ENCODE results near the gene AFAP1L2.

The AFAP1L2 gene, protein sequence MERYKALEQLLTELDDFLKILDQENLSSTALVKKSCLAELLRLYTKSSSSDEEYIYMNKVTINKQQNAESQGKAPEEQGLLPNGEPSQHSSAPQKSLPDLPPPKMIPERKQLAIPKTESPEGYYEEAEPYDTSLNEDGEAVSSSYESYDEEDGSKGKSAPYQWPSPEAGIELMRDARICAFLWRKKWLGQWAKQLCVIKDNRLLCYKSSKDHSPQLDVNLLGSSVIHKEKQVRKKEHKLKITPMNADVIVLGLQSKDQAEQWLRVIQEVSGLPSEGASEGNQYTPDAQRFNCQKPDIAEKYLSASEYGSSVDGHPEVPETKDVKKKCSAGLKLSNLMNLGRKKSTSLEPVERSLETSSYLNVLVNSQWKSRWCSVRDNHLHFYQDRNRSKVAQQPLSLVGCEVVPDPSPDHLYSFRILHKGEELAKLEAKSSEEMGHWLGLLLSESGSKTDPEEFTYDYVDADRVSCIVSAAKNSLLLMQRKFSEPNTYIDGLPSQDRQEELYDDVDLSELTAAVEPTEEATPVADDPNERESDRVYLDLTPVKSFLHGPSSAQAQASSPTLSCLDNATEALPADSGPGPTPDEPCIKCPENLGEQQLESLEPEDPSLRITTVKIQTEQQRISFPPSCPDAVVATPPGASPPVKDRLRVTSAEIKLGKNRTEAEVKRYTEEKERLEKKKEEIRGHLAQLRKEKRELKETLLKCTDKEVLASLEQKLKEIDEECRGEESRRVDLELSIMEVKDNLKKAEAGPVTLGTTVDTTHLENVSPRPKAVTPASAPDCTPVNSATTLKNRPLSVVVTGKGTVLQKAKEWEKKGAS

GRCh38 chr10:114404171-114405010 is at the start of gene AFAP1L2:
AFAP1L2 (minus strand) TSS chr10:114404502; CDS start chr10:114404455, 47 bp downstream.
- DNase-seq (ENCODE audit: low spot score): no peak

DNA sequence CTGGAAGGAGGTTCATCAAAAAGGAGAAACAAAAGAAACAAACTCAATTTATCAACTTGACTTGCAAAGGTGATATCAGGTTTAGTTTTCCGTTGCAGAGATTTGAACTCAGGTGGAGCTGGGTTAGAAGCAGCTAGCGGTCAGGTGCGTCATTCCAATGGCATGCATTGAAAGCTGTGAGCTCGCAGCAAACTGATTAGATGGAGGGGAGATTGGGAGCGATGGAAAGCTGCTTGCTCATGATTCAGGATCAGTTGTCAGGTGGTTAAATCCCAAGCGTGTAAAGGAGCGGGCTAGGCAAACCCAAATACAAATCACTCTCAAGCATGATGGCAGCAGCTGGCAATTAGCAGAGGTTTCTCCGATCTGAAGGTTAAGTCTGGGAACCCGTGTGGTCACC is 49.3 kb upstream of the AFAP1L2 start:
- DNase-seq (ENCODE audit: low spot score): no peak

- DNase-seq (ENCODE audit: low spot score): no peak
Measured at GRCh38 chr10:114448897-114449296, 44.6 kb upstream of the AFAP1L2 start.

- no peak for DNase-seq (ENCODE audit: low spot score)
Measured at GRCh38 chr10:114445332-114445731, 41.0 kb upstream of the AFAP1L2 start.

DNA sequence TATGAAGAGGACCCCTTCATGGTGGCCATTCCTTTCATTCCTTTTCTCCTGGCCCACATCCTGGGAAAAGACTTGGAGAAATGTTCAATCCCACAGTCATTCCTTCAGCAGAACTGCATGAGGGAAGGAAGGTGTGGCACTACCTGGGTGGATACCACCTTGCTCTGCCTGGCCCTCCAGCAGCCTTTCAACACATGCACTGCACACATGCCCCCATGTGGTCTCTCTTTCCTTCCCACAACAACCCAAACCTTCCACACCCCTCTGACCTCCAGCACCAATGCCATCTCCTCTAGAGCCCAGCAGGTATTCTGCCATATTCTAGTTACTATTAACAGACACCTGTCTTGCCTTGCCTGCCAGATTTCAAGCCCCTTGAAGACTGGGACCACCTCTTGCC is 40.5 kb upstream of the AFAP1L2 start:
- DNase-seq (ENCODE audit: low spot score): no peak

- DNase-seq (ENCODE audit: low spot score): no peak
Measured at GRCh38 chr10:114442091-114442630, 37.9 kb upstream of the AFAP1L2 start.

GRCh38 chr10:114441107-114441506 is 36.8 kb upstream of the AFAP1L2 start:
- no peak for DNase-seq (ENCODE audit: low spot score)

DNA sequence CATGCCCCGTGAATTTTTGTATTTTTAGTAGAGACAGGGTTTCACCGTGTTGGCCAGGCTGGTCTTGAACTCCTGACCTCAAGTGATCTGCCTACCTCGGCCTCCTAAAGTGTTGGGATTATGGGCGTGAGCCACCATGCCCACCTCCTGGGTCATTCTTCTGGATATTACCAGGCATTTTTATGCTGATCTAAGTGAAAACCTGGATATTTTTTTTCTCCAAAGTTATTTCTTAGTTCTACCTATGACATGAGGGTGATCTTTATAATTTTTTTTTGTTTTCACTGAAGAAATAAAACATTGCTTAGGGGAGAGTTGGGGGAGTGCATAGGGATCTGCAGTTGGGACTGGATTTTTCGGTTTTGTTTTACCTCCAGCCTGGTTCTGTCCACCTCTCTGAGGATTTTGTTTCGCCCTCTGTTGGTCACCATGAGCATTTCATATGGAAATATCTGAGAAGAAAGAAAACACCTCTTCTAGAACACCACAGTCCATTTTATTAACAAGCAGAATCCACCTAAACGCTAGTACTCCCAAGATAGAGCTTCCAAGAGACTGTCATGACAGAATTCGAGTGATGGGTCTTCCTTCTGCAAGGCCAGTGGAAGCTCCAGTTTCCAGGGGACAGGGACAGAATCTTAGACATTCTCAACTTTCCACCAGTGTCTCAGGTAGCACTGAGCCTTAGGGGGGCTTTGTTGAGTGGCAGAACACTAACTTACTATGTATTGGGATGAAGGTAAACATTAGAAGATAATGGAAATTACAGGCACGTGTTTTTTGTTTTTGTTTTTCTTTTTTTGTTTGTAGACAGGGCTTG is 33.4 kb upstream of the AFAP1L2 start:
- no peak for DNase-seq (ENCODE audit: low spot score)

- no peak for DNase-seq (ENCODE audit: low spot score)
Measured at GRCh38 chr10:114436941-114437340, 32.6 kb upstream of the AFAP1L2 start.

DNA sequence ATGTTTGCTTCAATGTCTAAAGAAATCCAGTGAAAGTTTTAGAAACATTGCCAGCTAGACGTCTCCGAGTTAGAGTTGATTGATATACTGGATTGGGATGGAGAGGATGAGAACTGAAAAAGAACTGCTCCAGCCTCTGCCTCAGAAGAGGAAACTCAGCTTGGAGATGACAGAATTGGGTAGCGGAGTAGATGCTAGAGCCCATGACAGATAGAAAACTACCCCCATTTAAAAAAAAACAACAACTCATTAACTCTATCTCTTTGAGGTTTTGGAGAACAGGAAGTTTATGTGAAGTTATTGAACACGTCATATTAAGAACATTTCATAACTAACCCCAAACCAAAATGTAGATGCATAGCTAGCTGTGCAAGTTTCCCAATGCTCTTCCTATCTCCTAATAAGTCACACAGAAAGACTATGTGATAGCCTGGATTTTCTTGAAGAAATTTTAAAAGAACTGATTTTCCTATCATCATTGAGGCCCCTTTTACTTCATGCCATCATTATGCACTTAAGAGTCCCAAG is 28.3 kb upstream of the AFAP1L2 start:
- DNase-seq (ENCODE audit: low spot score): no peak

DNA sequence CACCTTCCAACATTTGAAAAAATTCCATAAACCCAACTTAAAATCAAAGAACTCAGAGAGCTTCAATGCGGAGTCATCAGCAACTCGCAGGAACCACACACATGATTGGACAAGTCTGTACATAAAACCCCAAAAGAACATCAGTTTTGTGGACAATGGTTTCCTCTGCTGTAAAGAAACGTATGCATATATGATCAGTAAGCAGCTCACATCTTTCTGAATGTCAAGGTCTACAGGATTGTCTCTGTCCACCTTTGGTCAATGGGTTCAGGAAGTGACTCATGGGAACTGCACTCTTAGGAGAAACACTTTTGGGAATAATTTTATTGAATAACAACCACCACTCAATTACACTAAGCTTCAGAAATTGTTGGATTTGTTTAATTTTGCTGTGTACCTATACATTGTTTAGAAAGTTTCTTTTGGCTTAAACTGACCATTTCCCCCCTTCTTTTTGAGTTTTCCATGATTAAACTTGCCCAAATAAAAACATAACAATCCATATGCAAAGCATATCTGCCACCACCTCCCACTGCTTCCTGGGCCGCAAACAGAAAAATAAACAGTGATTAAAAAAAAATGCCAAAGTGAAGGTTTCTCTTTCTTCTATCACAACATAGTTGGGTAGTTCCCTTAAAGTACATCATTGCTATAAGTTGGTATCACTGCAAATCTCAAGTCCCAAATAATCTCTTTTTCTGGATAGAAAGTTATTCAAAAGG is 27.3 kb upstream of the AFAP1L2 start:
- no peak for DNase-seq (ENCODE audit: low spot score)

- no peak for DNase-seq (ENCODE audit: low spot score)
Measured at GRCh38 chr10:114430688-114431413, 26.5 kb upstream of the AFAP1L2 start.

GRCh38 chr10:114429581-114430335 is 25.5 kb upstream of the AFAP1L2 start:
- DNase-seq (ENCODE audit: low spot score): no peak

DNA sequence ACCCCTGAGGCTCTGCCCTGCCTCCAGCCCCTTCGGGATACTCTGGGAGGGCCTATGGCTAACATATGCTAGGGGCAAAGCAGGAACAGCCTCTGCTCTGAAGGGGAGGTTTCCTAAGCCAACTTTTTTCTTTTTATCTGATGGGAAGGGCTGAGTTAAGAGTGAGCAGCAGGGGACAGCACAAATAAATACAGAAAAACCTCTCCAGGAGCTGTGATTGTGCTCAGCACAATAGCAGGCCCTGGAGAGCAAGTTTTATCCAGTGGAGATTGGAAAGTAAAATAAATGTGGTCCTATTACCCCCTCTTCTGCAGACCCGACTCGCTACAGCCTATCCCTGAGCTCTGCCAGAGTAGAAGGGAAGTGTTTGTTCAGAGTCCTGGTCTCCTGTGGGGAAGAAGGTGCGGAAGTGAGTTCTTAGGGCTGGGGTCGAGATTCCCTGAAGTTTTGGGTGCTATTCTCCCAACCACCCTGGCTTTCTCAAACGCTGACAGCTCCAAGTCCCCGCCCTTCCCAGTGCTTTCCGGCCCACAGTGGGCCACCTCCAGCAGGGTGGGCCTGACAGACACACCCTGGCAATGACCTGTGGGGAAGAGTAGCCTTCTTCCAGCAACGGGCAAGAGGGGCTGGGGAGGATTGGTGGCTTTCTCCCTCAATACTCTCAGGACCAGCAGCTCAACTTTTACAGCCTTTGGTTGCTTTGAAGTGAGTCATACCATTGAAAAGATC is 23.0 kb upstream of the AFAP1L2 start:
- DNase-seq (ENCODE audit: low spot score): no peak

DNA sequence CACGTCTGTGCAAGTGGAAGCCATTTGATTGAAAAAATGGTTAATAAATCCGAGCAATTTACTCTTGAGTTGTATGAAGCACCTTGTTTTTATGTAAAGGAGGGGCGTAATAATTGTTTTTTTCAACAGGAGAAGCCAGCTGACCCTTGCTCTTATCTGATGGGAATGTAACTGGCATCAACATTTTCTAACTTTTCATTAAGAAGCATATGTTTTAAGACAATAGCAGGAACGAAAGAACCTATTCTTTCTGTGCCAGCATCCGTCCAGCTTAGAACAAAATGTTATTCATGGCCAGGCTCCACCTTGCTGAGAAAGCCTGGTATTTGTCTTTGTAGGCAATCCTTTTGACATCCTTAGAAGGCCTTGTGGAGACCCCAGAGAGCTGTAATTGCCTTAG is 22.2 kb upstream of the AFAP1L2 start:
- no peak for DNase-seq (ENCODE audit: low spot score)

DNA sequence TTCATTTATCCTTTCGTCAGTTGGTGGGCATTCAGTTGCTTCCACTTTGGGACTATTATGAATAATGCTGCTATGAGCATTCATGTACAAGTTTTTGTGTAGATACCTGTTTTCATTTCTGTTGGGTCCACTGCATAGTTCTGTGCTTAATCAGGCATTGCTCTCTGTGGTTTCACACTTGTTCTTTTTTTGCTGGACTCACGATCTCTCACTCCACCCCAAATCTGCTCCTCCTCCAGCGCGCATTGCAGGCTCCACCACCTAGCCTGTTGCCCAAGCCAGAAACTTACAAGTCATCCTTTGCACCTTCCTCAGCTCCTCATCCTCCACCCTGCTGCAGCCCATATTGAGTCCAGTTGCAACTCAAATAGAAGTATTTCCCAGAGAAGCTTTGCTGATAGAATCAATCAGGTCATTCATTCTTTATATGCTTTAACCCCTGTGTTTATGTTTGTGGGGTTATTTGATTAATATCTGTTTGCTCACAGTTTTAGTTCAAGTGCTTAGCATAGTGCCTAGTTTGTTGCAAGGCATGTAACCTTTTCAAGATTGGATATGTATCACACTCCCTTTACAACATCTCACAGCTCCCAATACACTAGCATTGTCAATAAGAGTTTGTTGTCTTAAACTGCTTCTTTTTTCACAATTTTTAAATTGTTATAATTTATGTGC is 16.6 kb upstream of the AFAP1L2 start:
- DNase-seq (ENCODE audit: low spot score): no peak

DNA sequence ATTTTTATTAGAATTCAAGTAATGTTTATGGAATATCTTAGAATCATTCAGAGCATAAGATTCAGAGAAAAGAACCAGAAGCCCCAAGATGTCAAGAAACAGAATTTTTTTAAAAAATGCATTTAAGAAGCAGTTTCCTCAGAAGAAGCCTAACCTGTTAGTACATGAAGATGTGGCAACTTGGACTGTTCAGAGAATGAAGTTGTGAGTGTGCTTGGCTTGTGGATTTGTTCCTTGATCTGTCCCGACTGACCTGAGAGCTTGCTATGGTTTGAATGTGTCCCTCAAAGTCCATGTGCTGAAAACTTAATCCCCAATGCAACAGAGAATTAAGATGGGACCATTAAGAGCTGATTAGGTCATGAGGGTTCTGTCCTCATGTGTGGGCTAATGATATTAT is 13.8 kb upstream of the AFAP1L2 start:
- no peak for DNase-seq (ENCODE audit: low spot score)

All from COLO829 (cell line).